ENCODE results near the gene TMEM237.
"Not testable (repeated sequence)": the region's sequence is repeated elsewhere in the genome, so short reads cannot be mapped to it uniquely, and the experiment has no call there.

Gene TMEM237

GRCh38 chr2:201643216-201643890 lies at the start of gene TMEM237:
Gene TMEM237, minus strand, starts transcription at chr2:201643503. Its CDS starts 103 bp downstream, at chr2:201643400.
- DNase-seq = peak; percentile 56

- DNase-seq = no peak
Measured at GRCh38 chr2:201685156-201685555, 41.9 kb upstream of the TMEM237 start.

GRCh38 chr2:201680743-201681142 lies 37.4 kb upstream of the TMEM237 start:
- DNase-seq = no peak

GRCh38 chr2:201678401-201678800 lies 35.1 kb upstream of the TMEM237 start:
- DNase-seq = no peak

- DNase-seq = no peak
Measured at GRCh38 chr2:201675454-201675853, 32.2 kb upstream of the TMEM237 start.

- DNase-seq = no peak
Measured at GRCh38 chr2:201674794-201675193, 31.5 kb upstream of the TMEM237 start.

GRCh38 chr2:201674298-201674697 lies 31.0 kb upstream of the TMEM237 start:
- DNase-seq = no peak

GRCh38 chr2:201673546-201673945 lies 30.2 kb upstream of the TMEM237 start:
- no peak for DNase-seq

- DNase-seq = not testable (repeated sequence)
Measured at GRCh38 chr2:201671205-201671604, 27.9 kb upstream of the TMEM237 start.

GRCh38 chr2:201669865-201670264 lies 26.6 kb upstream of the TMEM237 start:
- DNase-seq = no peak

GRCh38 chr2:201668402-201668910 lies 25.2 kb upstream of the TMEM237 start:
- no peak for DNase-seq

GRCh38 chr2:201664334-201664733 lies 21.0 kb upstream of the TMEM237 start:
- DNase-seq = no peak

GRCh38 chr2:201661366-201661765 lies 18.1 kb upstream of the TMEM237 start:
- DNase-seq = no peak

GRCh38 chr2:201660293-201660895 lies 17.1 kb upstream of the TMEM237 start:
- no peak for DNase-seq

GRCh38 chr2:201656740-201657139 lies 13.4 kb upstream of the TMEM237 start:
- no peak for DNase-seq

GRCh38 chr2:201656102-201656501 lies 12.8 kb upstream of the TMEM237 start:
- peak; percentile 37 for DNase-seq

- no peak for DNase-seq
Measured at GRCh38 chr2:201654616-201655384, 11.5 kb upstream of the TMEM237 start.

GRCh38 chr2:201653221-201653620 lies 9.9 kb upstream of the TMEM237 start:
- no peak for DNase-seq

- no peak for DNase-seq
Measured at GRCh38 chr2:201649442-201649841, 6.1 kb upstream of the TMEM237 start.

- DNase-seq = no peak
Measured at GRCh38 chr2:201647431-201647830, 4.1 kb upstream of the TMEM237 start.

- DNase-seq = no peak
Measured at GRCh38 chr2:201644001-201644400, 698 bp upstream of the TMEM237 start.

- peak; percentile 79 for DNase-seq
Measured at GRCh38 chr2:201642579-201643215, 606 bp downstream of the TMEM237 start.

GRCh38 chr2:201642086-201642578 lies 1.2 kb downstream of the TMEM237 start:
- DNase-seq = no peak

All from CD4-positive, alpha-beta T cell treated with Interferon gamma for 1 hour (primary cell).